Glutamatergic neuron (in vitro differentiated cells): ENCODE results near the gene EPHA7. TPM values are rescaled to one million over a fixed set of nuclear protein-coding genes. Genes with fewer than 3 reads are reported as not detected.

ENCODE experiments used
- DNase-seq: peaks from one replicate; pipeline ENCODE4 v3.0.0; 2022
- H3K27ac Mint-ChIP-seq: one replicate; pipeline ENCODE4 v1.8.0; 2020; ENCODE audit warnings: mild to moderate bottlenecking, mixed read lengths, inconsistent platforms; ENCODE audit not compliant: unreplicated experiment
- H3K27me3 Mint-ChIP-seq: one replicate; pipeline ENCODE4 v1.8.0; 2020; ENCODE audit warnings: mild to moderate bottlenecking, moderate library complexity, mixed read lengths, inconsistent platforms; ENCODE audit not compliant: unreplicated experiment
- H3K36me3 Mint-ChIP-seq: one replicate; pipeline ENCODE4 v1.8.0; 2020; ENCODE audit warnings: mild to moderate bottlenecking, mixed read lengths, inconsistent platforms; ENCODE audit not compliant: unreplicated experiment
- H3K4me1 Mint-ChIP-seq: one replicate; pipeline ENCODE4 v1.8.0; 2020; ENCODE audit warnings: mild to moderate bottlenecking, low read depth, mixed read lengths, inconsistent platforms; ENCODE audit not compliant: unreplicated experiment
- H3K4me3 Mint-ChIP-seq: one replicate; pipeline ENCODE4 v1.8.0; 2020; ENCODE audit warnings: mild to moderate bottlenecking, mixed read lengths, inconsistent platforms; ENCODE audit not compliant: unreplicated experiment
- H3K9me3 Mint-ChIP-seq: one replicate; pipeline ENCODE4 v1.8.0; 2020; ENCODE audit warnings: mild to moderate bottlenecking, moderate library complexity, mixed read lengths, inconsistent platforms; ENCODE audit not compliant: unreplicated experiment
- CTCF ChIP-seq: fragments of 200-600 bp; sonication (generic); IDR thresholded peaks from one replicate; pipeline ENCODE4 v1.5.0; 2021; ENCODE audit not compliant: partially characterized antibody, unreplicated experiment
- total RNA-seq: library from RNA; stranded (reverse); fragmentation: NEBNext Ultra II Directional; extraction: Animal tissue kit (Norgen Biotek cat#: 25700); gene quantifications from one replicate; pipeline ENCODE4 v1.2.1, GENCODE V29; 2021; ENCODE audit not compliant: unreplicated experiment

The EPHA7 gene
- total RNA-seq, 1 donor from 2014 or later, result 3.6 TPM

- no peak for TF ChIP-seq CTCF
- peaks cover 3% of the 10 kb centered on the region for H3K27me3 Mint-ChIP-seq
- peaks cover 2% of the 10 kb centered on the region for H3K9me3 Mint-ChIP-seq
- no peaks in the 10 kb centered on the region for H3K36me3 Mint-ChIP-seq
- no peak for DNase-seq
- no peak overlapping the region for H3K4me3 Mint-ChIP-seq
- no peaks in the 10 kb centered on the region for H3K4me1 Mint-ChIP-seq
- H3K27ac Mint-ChIP-seq, result no peak overlapping the region
Observed at GRCh38 chr6:93388070-93388469, 31.3 kb downstream of the EPHA7 start.

DNA sequence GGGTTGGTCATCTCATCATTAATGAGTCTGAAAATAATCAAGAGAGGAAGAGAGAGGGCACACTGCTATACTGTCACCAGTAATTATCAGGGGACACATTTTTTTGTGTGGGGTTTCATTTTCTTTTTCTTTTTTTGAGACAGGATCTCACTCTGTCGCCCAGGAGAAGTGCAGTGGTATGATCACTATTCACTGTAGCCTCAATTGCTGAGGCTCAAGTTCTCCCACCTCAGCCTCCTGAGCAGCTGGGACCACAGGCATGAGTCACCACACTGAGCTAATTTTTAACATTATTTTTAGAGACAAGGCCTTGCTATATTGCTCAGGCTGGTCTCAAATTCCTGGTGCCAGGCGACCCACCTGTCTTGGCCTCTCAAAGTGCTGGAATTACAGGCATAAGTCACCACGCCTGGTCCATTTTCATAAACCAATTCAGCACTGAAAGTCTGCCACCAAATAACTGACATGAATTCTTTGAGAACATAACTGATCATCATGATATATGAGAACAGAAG is 43.3 kb downstream of the EPHA7 start:
- H3K27ac Mint-ChIP-seq, result no peak overlapping the region
- H3K9me3 Mint-ChIP-seq, result peaks cover 4% of the 10 kb centered on the region
- peaks cover 1% of the 10 kb centered on the region for H3K27me3 Mint-ChIP-seq
- no peak for TF ChIP-seq CTCF
- peaks cover 7% of the 10 kb centered on the region for H3K4me1 Mint-ChIP-seq
- DNase-seq, result no peak
- H3K36me3 Mint-ChIP-seq, result no peaks in the 10 kb centered on the region
- no peak overlapping the region for H3K4me3 Mint-ChIP-seq

GRCh38 chr6:93373445-93373844 is 45.9 kb downstream of the EPHA7 start:
- Mint-ChIP-seq H3K27me3 (peaks cover 1% of the 10 kb centered on the region), H3K36me3 (no peaks in the 10 kb centered on the region), H3K27ac (no peak overlapping the region), H3K9me3 (peaks cover 4% of the 10 kb centered on the region), H3K4me1 (peaks cover 10% of the 10 kb centered on the region), H3K4me3 (no peak overlapping the region)
- no peak for DNase-seq
- no peak for TF ChIP-seq CTCF

- Mint-ChIP-seq H3K36me3 (no peaks in the 10 kb centered on the region), H3K4me3 (peak overlapping the region; percentile 2), H3K4me1 (peaks cover 10% of the 10 kb centered on the region), H3K27me3 (peaks cover 1% of the 10 kb centered on the region), H3K27ac (peak overlapping the region; percentile 56), H3K9me3 (peaks cover 4% of the 10 kb centered on the region)
- no peak for DNase-seq
- no peak for TF ChIP-seq CTCF
Observed at GRCh38 chr6:93371756-93372155, 47.6 kb downstream of the EPHA7 start.

GRCh38 chr6:93369586-93370134 is 49.7 kb downstream of the EPHA7 start:
- H3K27me3 Mint-ChIP-seq, result peaks cover 1% of the 10 kb centered on the region

More at GRCh38 chr6:93369586-93370134, 49.7 kb downstream of the EPHA7 start:
- DNase-seq, result no peak
- no peak overlapping the region for H3K27ac Mint-ChIP-seq
- TF ChIP-seq CTCF, result no peak
- H3K9me3 Mint-ChIP-seq, result peaks cover 4% of the 10 kb centered on the region
- no peaks in the 10 kb centered on the region for H3K36me3 Mint-ChIP-seq
- no peak overlapping the region for H3K4me3 Mint-ChIP-seq
- H3K4me1 Mint-ChIP-seq, result peaks cover 12% of the 10 kb centered on the region
